Measurements from ENCODE around the gene HGFAC.

- TF ChIP-seq GMEB2 (CRISPR knock-in tag; IDR thresholded peaks at IDR 0.05; ENCODE audit: low read depth) (no peak), HIVEP1 (CRISPR knock-in tag; IDR thresholded peaks at IDR 0.05) (no peak), HDAC2 (CRISPR knock-in tag; IDR thresholded peaks at IDR 0.05) (no peak), SIN3A (IDR thresholded peaks at IDR 0.05; ENCODE audit: borderline replicate concordance, low read depth, low read length) (no peak), ZZZ3 (CRISPR knock-in tag; IDR thresholded peaks at IDR 0.05; ENCODE audit: borderline replicate concordance) (no peak), PREB (CRISPR knock-in tag; IDR thresholded peaks at IDR 0.05) (no peak), CTCF (CRISPR knock-in tag; IDR thresholded peaks at IDR 0.05) (no peak), KLF9 (CRISPR knock-in tag; IDR thresholded peaks at IDR 0.05; ENCODE audit: low read depth) (no peak), ATF2 (CRISPR knock-in tag; IDR thresholded peaks at IDR 0.05) (no peak)
Measured at GRCh38 chr4:3407171-3407771, 34.5 kb upstream of the HGFAC start.

Data from HepG2 (cell line).